Activated B cell treated with CpG ODN at 0.5 μM for 24 hours (primary cell): Measurements from ENCODE around the gene ARHGEF10L. TPM values are rescaled to one million over a fixed set of nuclear protein-coding genes. Genes with fewer than 3 reads are reported as not detected.

Experiments
- ATAC-seq: fragments of 200-7000 bp; cut with Tn5 transposase; one replicate; pipeline ENCODE4 v1.10.0; 2021; ENCODE audit warnings: low read depth, mild to moderate bottlenecking, moderate library complexity
- CTCF ChIA-PET: fragments of 350-600 bp; sonication (Branson Sonifier 250); formaldehyde crosslinking; loops from one replicate; lab custom pipeline; 2021; ENCODE audit warnings: antibody characterized with exemption; lab: Charles Lee
- POLR2A ChIA-PET: fragments of 350-600 bp; sonication (Branson Sonifier 250); formaldehyde crosslinking; loops from one replicate; lab custom pipeline; 2021; ENCODE audit warnings: antibody characterized with exemption; lab: Charles Lee
- DNase-seq: peaks from one replicate; pipeline ENCODE4 v3.0.0; 2022
- H3K27ac Mint-ChIP-seq: one replicate; pipeline ENCODE4 v1.8.0; 2020; ENCODE audit warnings: mixed read lengths
- H3K27me3 Mint-ChIP-seq: one replicate; pipeline ENCODE4 v1.8.0; 2021; ENCODE audit warnings: mixed read lengths
- H3K36me3 Mint-ChIP-seq: one replicate; pipeline ENCODE4 v1.8.0; 2021; ENCODE audit warnings: low read depth, mixed read lengths
- H3K4me1 Mint-ChIP-seq: one replicate; pipeline ENCODE4 v1.8.0; 2021; ENCODE audit warnings: mixed read lengths
- H3K4me3 Mint-ChIP-seq: one replicate; pipeline ENCODE4 v1.8.0; 2020; ENCODE audit warnings: mild to moderate bottlenecking, mixed read lengths
- H3K9me3 Mint-ChIP-seq: one replicate; pipeline ENCODE4 v1.8.0; 2020; ENCODE audit warnings: mixed read lengths
- intact Hi-C: fragments of 100-400 bp; cut with micrococcal nuclease; formaldehyde crosslinking; loops from one replicate; pipeline ENCODE4 v1.15.1; 2024
- total RNA-seq: library from RNA; stranded (reverse); gene quantifications from 2 replicates; pipeline ENCODE4 v1.2.3, GENCODE V29; 2022
- TF ChIP-seq, protein P1 (sequence below): fragments of 200-600 bp; IDR thresholded peaks from one replicate; pipeline ENCODE4 v1.8.0; 2022; ENCODE audit warnings: antibody characterized with exemption, mild to moderate bottlenecking

The ARHGEF10L gene
- total RNA-seq, 1 donor from 2014 or later: 0.62 TPM

DNA sequence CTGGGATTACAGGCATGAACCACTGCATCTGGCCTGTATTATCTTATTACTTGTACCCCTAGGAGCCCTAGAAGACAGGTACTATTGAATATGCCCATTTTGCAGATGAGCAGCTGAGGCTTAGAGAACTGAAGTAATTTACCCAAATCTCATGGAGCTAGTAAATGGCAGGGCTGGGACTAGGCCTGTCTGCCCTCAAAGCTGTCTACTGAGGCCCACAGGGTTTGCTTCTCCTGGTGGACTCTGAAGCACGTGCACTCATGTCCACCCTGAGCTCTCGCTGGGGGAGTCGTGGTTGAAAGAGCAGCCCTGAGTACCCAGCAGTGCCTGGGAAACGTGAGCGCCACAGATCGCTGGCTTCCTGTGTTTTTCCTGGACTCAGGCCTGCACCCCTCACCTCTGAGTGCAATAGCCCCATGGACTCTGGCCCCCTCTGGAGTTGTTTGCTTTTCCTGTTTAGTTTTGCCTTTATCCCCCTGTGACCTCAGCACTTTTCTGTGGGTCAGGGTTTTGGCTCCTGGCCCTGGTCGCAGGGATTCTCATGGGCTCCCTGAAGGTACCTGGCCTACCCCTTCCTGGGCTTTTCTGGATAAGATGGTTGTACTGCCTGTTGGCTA lies 52.4 kb downstream of the ARHGEF10L start:
- H3K9me3 Mint-ChIP-seq: no peaks in the 10 kb centered on the region
- no peak for ATAC-seq
- H3K27ac Mint-ChIP-seq: no peak overlapping the region
- CTCF ChIA-PET: no interaction called here
- intact Hi-C loops: no loop called here
- no peak for DNase-seq
- H3K36me3 Mint-ChIP-seq: no peaks in the 10 kb centered on the region
- H3K4me3 Mint-ChIP-seq: no peak overlapping the region
- TF ChIP-seq, protein P1, sequence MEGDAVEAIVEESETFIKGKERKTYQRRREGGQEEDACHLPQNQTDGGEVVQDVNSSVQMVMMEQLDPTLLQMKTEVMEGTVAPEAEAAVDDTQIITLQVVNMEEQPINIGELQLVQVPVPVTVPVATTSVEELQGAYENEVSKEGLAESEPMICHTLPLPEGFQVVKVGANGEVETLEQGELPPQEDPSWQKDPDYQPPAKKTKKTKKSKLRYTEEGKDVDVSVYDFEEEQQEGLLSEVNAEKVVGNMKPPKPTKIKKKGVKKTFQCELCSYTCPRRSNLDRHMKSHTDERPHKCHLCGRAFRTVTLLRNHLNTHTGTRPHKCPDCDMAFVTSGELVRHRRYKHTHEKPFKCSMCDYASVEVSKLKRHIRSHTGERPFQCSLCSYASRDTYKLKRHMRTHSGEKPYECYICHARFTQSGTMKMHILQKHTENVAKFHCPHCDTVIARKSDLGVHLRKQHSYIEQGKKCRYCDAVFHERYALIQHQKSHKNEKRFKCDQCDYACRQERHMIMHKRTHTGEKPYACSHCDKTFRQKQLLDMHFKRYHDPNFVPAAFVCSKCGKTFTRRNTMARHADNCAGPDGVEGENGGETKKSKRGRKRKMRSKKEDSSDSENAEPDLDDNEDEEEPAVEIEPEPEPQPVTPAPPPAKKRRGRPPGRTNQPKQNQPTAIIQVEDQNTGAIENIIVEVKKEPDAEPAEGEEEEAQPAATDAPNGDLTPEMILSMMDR: no peak
- POLR2A ChIA-PET: no interaction called here
- peaks cover 3% of the 10 kb centered on the region for H3K27me3 Mint-ChIP-seq
- H3K4me1 Mint-ChIP-seq: no peaks in the 10 kb centered on the region

DNA sequence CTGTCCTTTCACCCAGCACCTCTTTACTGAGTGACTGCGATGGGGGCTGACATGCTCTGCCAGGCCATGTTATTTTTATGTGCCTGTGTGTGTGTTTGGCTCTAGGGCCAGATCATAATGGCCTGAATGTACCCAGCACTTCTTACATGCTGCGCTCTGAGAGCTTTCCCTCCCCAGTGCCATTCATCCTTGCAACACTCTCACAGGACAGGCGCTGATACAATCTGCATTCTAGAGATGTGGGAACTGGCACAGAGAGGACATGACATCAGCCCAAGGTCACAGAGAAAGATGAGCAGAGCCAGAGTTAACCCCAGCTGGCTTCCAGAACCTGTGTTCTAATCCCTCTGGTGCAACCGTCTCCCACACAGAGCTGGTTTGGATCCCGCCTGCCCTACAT lies 54.5 kb downstream of the ARHGEF10L start:
- H3K9me3 Mint-ChIP-seq: no peaks in the 10 kb centered on the region
- no peak overlapping the region for H3K4me3 Mint-ChIP-seq
- ChIA-PET POLR2A (no interaction called here), CTCF (no interaction called here)
- H3K4me1 Mint-ChIP-seq: no peaks in the 10 kb centered on the region
- H3K36me3 Mint-ChIP-seq: no peaks in the 10 kb centered on the region
- no peaks in the 10 kb centered on the region for H3K27me3 Mint-ChIP-seq
- H3K27ac Mint-ChIP-seq: no peak overlapping the region
- intact Hi-C loops: no loop called here
- no peak for ATAC-seq
- TF ChIP-seq, protein P1: no peak
- no peak for DNase-seq

DNA sequence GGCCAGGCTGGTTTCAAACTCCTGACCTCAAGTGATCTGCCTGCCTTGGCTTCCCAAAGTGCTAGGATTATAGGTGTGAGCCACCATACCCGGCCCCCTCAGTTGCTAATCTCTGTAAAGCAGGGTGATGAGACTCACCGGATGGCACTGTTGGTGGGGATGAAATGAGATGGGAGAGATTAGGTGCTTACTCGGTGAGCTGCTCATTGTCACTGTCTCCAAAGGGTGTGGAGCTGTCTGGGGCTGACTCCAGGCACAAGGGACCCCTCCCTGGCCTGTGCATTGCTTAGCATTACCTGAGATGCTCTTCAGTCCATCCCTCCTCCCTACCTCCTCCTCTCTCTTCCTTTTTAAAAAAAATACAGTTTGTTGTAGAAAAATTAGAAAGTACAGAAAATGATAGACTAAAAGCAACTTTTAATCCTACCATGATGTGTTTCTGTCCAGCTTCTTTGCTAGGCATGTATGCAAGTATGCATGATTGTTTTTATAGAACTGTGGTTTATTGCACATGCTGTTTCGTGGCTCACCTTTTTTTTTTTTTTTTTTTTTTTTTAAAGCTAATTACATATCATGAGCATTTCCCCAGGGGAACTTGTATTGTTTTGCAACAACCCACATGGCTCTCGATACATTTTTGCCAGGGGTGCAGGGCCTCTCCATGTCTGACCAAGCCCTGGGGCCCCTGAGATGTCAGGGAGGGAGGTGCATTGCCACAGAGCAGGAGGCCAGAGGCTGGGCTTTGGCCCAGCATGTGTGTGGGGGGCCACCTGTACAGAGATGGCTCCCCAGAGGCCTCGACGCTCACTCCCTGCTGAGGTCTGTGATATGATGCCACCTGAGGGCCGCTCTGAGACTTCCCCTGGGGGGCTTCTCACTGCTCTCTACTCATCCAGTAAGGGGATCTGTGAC lies 55.4 kb downstream of the ARHGEF10L start:
- H3K4me3 Mint-ChIP-seq: no peak overlapping the region
- ChIA-PET POLR2A (no interaction called here), CTCF (no interaction called here)
- ATAC-seq (no peak), DNase-seq (no peak)
- intact Hi-C loops: no loop called here
- no peak overlapping the region for H3K27ac Mint-ChIP-seq
- TF ChIP-seq, protein P1: no peak
- no peaks in the 10 kb centered on the region for H3K27me3 Mint-ChIP-seq
- H3K36me3 Mint-ChIP-seq: no peaks in the 10 kb centered on the region
- no peaks in the 10 kb centered on the region for H3K9me3 Mint-ChIP-seq
- no peaks in the 10 kb centered on the region for H3K4me1 Mint-ChIP-seq

DNA sequence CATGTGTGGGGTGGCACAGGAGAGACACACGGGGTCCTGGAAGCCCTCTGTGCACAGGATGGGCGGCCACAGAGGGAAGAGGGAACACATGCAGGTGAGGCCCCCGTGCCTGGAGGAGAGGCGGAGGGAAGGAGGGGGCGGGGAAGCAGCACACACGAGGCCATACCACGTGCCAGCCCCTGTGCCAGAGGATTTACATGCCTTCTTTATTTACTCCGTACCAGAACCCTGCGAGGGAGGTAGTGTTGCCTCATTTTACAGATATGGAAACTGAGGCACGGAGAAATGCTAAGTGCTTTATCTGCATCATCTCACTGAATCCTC lies 56.1 kb downstream of the ARHGEF10L start:
- Mint-ChIP-seq H3K36me3 (no peaks in the 10 kb centered on the region), H3K9me3 (no peaks in the 10 kb centered on the region), H3K27ac (no peak overlapping the region), H3K4me3 (no peak overlapping the region), H3K27me3 (no peaks in the 10 kb centered on the region), H3K4me1 (no peaks in the 10 kb centered on the region)
- intact Hi-C loops: no loop called here
- POLR2A ChIA-PET: no interaction called here
- ATAC-seq: no peak
- DNase-seq: no peak
- TF ChIP-seq, protein P1: no peak
- CTCF ChIA-PET: no interaction called here

GRCh38 chr1:17596186-17596585 lies 56.7 kb downstream of the ARHGEF10L start:
- ChIA-PET CTCF (no interaction called here), POLR2A (interaction anchor here (0.7 kb wide), 1 partner anchor 544 kb away, joined by 3 read pairs; no protein-coding TSS in a partner anchor)
- Mint-ChIP-seq H3K9me3 (no peaks in the 10 kb centered on the region), H3K27me3 (no peaks in the 10 kb centered on the region), H3K27ac (no peak overlapping the region), H3K36me3 (no peaks in the 10 kb centered on the region), H3K4me1 (no peaks in the 10 kb centered on the region), H3K4me3 (no peak overlapping the region)
- TF ChIP-seq, protein P1: no peak
- DNase-seq (no peak), ATAC-seq (no peak)
- intact Hi-C loops: no loop called here
